Myocyte (in vitro differentiated cells): ENCODE data around the gene TJAP1. TPM values are rescaled to one million over a fixed set of nuclear protein-coding genes. Genes with fewer than 3 reads are reported as not detected.
"Not testable (repeated sequence)": the region's sequence is repeated elsewhere in the genome, so short reads cannot be mapped to it uniquely, and the experiment has no call there.

Source experiments
- DNase-seq: peaks from one replicate; pipeline ENCODE4 v3.0.0-alpha.2; 2012; ENCODE audit warnings: low read depth
- total RNA-seq: library from RNA; depleted of rRNA; stranded (reverse); fragments of >200 nt; gene quantifications from 2 replicates; pipeline ENCODE4 v1.2.3, GENCODE V29; 2014

Gene TJAP1
- total RNA-seq, 1 donor from 2014 or later = 26.7 TPM

- peak; percentile 64 for DNase-seq
These were observed 3.7 kb downstream of the TJAP1 start for GRCh38 chr6:43481075-43481474.

GRCh38 chr6:43481591-43482236 lies 4.3 kb downstream of the TJAP1 start:
- DNase-seq = no peak

- peak; percentile 86 for DNase-seq
These were observed 11.4 kb downstream of the TJAP1 start for GRCh38 chr6:43488667-43489276.

GRCh38 chr6:43489277-43490072 lies 12.1 kb downstream of the TJAP1 start:
- peak; percentile 76 for DNase-seq

- no peak for DNase-seq
These were observed 13.2 kb downstream of the TJAP1 start for GRCh38 chr6:43490523-43490939.

- peak; percentile 96 for DNase-seq
These were observed 14.6 kb downstream of the TJAP1 start for GRCh38 chr6:43491750-43492661.

- peak; percentile 92 for DNase-seq
These were observed 15.3 kb downstream of the TJAP1 start for GRCh38 chr6:43492673-43493072.

- no peak for DNase-seq
These were observed 15.9 kb downstream of the TJAP1 start for GRCh38 chr6:43493230-43493629.

GRCh38 chr6:43493833-43494232 lies 16.5 kb downstream of the TJAP1 start:
- no peak for DNase-seq

GRCh38 chr6:43494321-43494720 lies 17.0 kb downstream of the TJAP1 start:
- no peak for DNase-seq

GRCh38 chr6:43494766-43495165 lies 17.4 kb downstream of the TJAP1 start:
- DNase-seq = no peak

GRCh38 chr6:43495409-43495941 lies 18.1 kb downstream of the TJAP1 start:
- DNase-seq = no peak

GRCh38 chr6:43496370-43497128 lies 19.2 kb downstream of the TJAP1 start:
- DNase-seq = peak; percentile 86

GRCh38 chr6:43497129-43497396 lies 19.7 kb downstream of the TJAP1 start:
- no peak for DNase-seq

- DNase-seq = peak; percentile 49
These were observed 20.3 kb downstream of the TJAP1 start for GRCh38 chr6:43497689-43498088.

GRCh38 chr6:43498291-43498690 lies 20.9 kb downstream of the TJAP1 start:
- DNase-seq = not testable (repeated sequence)

GRCh38 chr6:43499028-43499815 lies 21.9 kb downstream of the TJAP1 start:
- DNase-seq = peak; percentile 68

GRCh38 chr6:43500921-43501320 lies 23.6 kb downstream of the TJAP1 start:
- DNase-seq = peak; percentile 88

GRCh38 chr6:43502666-43503065 lies 25.3 kb downstream of the TJAP1 start:
- DNase-seq = no peak

- no peak for DNase-seq
These were observed 26.1 kb downstream of the TJAP1 start for GRCh38 chr6:43503443-43503842.
